NCI-H69 (cell line): ENCODE measurements around the gene AKR1B1.
A peak's percentile ranks its signal among the peaks of the same experiment; 100 is the strongest.

ENCODE experiments used
- DNase-seq: peaks from one replicate; lab custom pipeline; 2025; lab: John Stamatoyannopoulos, UW

The AKR1B1 gene

DNA sequence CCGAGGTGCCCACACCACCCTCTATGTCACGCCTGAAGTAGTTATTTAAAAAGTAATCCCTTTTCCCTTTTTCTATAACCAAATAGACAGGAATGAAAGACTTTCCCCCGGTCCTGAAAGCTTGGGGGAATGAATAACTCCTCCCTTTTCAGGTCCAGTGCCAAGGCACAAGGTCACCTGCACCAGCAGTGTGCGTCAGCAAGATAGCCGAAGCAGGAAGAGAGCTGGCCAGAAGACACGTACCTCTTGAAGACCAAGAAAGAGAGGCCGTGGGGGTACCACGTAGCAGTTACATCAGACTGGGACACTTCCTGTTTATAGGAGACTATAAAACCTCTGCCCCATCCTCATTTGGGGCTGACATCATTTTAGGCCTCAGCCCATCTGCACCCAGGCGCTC, 10.7 kb upstream of the AKR1B1 start:
- DNase-seq, result no peak

DNA sequence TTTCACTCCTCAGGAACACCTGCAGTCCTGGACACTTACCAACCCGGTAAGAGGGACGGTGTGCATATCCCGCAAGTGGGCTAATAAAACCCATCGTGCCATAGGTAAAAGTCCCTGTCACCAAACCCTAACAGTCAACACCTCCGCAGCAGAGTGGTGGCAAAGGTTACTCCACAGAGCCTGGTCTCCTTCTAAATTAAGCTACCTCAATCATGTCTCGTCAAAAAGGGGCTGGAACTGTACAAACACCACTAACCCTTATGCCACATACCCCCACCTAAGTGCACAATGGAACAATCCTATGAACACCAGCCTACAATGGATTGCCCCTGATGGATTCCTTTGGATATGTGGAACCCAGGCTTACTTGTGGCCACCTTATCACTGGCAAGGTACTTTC, 9.6 kb upstream of the AKR1B1 start:
- DNase-seq, result no peak

DNA sequence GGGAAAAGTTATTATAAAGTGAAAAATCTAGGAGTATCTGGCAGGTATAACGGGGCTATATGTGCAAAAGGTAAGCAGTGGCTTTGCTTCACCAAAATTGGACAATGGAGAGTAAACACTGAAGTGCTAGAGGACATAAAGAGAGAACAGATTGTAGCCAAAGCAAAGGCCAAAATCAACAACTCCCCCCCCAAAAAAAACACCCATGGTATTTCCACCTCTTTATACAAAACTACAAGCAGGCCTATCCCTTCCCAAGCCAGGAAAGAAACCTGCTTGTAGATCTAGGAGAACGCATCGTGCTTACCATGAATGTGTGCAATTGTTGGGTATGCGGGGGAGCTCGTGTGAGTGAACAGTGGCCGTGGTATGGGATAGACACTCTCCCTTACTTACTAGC, 9.2 kb upstream of the AKR1B1 start:
- no peak for DNase-seq

DNA sequence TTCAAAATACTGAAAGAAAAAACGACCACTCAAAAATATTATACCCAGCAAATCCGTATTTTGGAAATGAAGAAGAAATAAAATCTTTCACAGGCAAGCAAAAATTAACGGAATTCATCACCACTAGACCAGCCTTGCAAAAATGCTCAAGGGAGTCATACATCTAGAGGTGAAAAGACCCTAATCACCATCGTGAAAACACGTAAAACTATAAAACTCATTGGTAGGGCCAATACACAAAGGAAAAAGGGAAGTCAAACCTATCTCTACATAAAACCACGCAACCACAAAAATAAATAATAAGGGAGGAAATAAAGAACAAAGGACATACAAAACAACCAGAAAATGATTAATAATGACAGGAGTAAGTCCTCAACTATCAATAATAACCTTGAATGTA, 6.6 kb upstream of the AKR1B1 start:
- DNase-seq, result no peak

DNA sequence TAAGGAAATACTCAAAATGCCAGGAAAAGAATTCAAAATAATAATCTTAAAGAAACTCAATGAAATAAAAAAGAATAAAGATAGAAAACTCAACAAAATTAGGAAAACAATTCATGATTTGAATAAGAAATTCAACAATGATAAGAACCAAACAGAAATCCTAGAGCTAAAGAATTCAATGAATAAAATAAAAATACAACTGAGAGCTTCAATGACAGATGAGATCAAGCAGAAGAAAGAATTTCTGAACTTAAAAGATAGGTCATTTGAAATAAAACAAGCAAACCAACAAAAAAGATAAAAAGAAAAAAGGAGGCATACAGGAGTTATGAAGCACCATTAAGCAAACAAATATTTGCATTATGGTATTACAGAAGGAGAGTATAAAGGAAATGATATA, 5.6 kb upstream of the AKR1B1 start:
- DNase-seq, result no peak

DNA sequence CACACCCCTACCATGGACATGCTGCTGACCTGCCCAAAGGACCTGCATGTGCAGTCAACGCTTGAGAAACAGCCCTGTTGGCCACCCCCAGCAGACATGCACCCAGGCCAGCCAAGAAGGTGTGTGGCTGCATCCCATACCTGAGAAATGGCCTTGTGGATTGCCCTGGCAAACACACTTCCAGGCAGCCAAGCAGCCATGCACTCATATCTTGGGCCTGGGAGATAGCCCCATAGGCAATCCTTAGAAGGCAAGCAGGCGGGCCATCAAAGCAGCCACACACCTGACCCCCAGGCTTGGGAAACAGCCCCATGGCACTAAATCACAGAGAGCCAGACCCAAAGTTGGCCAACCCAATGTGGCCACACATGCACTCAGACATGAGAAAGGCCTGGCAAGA, 4.9 kb upstream of the AKR1B1 start:
- no peak for DNase-seq

DNA sequence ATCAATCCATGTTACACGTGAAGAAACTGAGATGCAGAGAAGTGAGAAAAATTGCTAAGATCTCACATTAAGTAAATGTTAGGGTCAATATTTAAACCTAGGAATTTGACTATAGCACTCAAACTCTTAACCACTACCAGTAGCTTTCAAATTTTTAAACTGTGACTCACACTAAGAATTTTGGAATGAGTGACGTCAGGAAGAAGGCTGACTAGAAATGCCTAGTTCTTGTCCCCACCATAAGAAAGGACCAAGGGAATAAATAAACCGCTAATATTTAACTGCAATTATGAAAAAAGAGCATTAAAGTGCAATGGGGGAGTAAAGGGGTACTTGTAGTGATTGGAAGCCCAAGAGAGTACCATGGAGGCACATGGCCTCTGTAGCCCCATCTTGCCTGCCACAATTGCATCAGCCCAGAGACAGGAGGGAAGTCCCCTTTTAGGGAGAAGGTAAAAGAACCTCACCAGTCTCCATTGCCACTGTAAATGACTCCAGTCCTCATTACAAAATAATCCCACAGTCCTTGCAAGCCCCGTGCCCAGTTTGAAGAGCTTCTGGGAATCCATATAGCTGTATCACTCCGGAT, 3.5 kb upstream of the AKR1B1 start:
- no peak for DNase-seq

DNA sequence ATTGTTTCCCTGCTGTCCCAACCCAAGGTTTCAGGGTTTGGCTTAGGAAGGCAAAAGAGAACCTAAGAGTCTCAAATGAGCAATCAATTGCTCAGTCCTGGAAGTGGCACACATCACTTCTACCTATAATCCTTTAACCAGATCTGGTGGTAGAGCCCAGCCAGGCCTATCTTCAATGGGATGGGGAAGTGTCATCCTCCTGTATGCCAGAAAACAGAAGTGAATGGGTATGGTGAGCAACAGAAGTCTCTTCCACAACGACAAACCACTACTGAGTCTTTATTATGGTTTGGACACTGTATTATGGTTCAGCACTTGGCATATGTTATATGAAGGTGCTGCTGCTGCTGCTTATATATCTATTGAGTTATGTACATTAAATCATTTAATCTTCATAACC, 3.0 kb upstream of the AKR1B1 start:
- no peak for DNase-seq

DNA sequence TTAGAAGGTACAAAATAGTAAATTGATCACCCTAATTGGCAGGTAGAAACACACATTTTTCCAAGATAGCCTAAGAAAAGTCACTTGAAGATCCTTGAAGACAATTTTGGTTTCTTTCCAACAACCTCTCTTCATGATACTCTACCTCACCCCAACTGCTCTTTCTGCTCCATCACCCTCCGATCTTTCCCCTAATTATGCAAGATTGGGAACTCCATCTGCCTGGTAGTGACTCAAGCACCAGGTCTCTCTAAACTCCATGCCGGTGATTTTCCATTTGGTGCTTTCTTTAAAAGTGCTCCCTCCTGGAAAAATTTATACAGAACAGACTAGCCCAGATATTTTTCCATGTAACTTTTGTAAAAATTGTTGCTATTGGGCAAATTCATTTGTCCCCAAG, 1.1 kb upstream of the AKR1B1 start:
- no peak for DNase-seq

DNA sequence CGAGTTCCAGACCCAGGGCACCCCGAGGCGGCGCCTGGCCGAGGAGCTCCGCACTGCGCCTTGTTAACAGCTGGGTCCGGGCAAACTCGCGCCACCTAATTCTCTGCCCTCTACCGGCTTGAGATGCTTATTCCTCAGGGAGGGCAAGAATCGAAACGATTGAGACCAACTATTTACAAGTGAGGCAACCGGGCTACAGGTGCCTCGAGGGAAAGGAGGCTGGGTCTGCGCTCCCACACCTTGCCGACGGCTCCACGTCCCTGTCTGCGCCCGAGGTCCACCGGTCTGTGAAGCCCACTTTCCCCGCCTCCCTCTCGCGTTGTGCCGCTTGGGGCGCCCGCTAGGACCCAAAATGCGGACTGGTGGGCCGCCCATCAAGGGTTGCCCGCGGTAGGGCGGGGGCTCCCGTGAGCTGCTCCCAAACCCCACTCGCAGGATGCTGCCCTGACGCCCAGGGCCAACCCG, 527 bp downstream of the AKR1B1 start:
- DNase-seq, result peak; percentile 80

DNA sequence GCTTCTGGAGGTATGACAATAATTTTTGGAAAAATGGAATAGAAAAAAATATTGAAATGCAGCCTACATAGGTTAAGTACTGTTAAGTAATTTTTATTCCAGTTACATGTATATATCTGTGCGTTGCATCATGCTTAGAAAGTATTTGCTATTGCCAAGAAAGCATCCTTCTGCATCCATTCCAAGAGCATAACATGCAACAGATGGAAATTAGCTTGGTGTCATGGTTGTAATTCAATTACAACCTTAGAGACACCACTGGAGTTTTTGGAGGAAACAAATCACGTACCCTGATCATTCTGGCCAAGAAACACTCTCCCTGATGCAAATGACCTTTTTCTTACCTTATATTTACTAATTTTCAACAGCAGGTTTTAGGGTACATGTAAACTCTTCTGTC, 1.7 kb downstream of the AKR1B1 start:
- DNase-seq, result no peak

DNA sequence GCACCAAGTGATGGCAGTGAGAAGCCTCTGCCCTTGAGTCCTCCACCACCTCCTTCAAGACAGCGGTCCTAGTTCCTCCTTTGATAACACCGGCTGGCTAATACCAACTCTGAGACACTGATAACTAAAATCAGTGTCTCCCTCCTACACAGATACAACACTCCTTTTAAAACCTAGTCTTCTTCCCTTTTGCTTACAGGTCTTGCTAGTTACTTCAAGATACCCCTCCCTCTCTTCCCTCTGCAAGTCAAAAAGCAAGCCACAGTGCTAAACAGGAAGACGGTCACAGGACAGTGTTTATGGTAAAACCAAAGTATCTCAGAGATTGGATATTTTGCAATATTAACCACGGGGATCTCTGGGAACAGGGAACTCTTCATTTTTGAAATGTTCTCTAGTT, 4.6 kb downstream of the AKR1B1 start:
- no peak for DNase-seq

DNA sequence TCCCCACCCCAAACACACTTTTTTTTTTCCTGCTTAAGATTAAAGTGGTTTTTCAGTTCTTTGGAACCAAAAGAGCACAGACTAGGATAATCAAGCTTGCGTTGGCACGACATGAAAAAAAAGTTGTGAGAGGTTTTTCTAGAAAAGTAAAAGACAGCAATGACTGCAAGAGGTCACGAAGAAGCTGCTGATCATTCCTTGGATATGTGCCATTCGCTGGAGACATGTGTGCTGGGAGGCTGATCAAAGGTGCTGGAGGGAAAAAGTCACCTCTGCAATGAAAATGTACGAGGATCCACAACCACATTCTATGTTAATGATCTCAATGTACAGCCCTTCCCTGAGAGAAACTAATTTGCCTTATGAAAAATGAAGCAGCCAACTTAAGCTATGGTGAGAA, 5.4 kb downstream of the AKR1B1 start:
- DNase-seq, result no peak

DNA sequence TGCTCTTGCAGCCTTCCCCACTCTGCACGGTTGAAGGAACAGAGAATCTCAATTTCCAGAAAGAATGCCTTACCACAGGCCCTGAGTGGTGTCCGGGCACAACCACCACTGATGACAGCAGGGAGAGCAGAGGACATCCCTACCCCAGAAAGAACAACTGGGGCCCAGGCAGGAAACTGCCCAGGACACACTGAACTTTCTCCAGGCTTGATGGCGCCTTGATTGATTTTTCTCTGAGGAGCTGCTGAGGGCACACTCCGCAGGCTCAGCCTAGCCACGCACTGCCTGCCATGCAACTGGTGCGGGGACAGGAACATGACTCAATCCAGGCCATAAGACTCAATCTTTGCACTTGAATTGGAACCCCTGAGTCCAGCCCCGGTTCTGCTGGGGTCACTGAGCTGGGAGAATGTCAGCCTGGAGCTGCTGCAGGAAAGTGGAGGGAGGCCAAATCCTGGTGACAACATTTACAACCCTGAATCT, 5.9 kb downstream of the AKR1B1 start:
- no peak for DNase-seq

DNA sequence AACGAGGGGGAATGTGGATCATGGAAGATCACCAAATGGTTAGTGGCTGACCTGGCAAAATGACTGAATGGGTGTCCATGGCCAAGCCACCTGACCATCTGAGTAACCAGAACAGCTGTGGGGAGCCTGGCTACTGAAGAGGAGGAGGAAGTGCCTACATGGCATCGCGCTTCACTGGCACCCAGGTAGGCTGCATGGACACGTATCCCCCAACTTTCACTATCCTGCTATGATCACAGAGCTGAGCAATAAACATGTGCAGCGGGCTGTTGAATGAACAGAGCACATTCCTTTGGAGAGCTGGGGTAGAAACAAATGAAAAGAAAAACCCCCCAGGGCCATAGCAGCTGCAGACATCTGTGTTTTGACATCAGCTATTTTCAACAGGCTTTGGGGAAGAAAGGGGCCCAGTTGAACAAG, 6.5 kb downstream of the AKR1B1 start:
- DNase-seq, result no peak

DNA sequence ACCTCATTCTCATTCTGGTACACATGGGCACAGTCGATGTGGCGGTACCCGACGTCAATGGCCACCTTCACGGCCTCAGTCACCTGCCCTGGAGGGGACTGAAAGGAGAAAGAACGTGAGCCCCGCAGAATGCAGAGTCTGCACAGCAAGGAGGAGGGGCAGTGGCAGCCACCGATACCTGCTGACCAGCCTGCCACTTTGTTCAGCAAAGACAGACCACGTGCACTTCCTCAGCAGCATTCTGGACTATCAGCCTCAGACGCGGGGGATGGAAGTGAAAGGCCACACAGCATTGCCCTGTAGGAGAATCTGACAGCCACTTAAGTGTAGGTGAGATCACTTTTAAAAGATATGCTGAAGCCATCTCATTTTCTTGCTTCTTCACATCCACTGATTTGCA, 7.2 kb downstream of the AKR1B1 start:
- DNase-seq, result no peak

DNA sequence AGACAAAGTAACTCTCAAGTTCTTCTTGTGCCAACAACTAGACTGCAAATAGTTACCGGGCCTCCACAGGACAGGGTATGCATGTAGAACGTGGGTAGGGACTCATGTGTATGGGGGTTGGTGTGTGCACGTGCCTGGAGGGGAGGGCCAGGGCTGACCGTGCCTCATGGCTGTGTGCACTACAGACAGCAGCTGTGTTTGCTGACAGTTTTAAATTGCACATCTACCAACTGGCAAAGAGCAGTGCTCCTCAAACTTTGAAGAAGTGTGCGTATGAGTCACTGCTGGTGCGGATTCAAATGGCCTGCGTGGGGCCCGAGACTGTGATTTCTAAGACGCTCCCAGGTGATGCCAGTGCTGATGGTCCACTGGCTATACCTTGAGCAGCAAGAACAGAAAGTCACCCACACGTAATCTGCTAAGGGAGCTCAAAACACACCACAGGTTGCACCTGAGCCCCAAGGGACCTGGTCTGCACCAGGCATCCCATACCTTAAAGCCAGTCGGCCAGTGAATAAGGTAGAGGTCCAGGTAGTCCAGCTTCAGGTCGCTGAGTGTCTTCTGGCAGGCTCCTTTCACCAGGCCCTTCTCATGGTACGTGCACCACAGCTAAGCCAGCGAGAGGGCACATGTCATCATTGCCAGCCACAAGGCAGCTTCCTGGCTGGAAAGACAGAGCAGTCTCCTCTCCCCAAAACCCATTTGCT, 8.5 kb downstream of the AKR1B1 start:
- peak; percentile 28 for DNase-seq

DNA sequence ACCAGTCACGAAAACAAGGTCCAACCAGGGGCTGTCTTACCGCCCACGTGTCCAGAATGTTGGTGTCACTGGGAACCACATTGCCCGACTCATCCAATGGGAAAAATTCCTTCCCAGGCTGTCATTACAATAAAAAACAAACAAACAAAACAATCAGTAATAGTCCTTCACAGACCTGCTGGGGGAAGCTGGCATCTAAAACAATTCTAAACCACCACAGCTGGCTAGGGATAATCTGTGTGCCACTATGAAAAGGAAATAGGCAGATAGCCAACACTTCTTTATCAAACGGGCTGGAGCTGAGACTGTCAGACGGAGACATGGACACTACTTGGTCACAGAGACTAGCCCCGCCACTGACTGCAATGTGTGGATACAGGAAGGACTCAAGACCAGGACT, 9.2 kb downstream of the AKR1B1 start:
- no peak for DNase-seq

DNA sequence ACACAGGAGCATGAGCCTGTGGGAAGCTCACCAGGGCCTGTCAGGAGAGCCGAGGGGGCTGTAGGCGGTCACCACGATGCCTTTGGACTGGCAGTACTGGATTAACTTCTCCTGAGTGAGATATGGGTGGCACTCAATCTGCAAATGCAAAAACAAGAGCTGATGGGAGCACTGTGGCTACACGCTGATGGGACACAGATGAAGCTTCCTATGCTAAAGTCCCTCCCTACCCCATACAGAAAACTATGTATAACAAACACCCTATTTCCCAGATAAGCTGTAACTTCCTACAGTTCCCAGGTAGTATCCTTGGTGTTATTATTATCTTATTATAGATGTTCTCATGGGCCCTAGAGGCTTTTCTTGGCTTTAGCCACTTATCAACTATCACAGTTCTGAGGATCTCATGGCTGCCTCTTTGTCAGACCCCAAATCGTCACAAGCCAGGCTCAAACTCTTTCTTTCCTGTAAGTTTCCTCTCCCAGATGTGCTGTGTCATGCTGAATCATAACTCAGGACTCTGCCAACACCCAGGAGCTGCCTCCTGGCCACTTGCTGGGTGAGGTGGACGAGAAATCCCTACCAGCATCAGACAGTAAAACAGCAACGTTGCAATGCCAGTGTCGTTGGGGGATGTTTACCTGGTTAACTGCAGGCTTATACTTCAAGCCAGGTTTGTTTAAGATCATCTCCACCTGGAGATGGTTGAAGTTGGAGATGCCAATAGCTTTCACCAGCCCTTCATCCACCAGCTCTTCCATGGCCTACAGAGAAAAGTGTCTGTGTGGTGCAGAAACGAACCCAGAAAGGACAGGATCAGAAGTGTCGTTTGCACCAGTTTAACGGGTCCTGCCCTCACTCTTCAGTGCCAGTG, 10.3 kb downstream of the AKR1B1 start:
- DNase-seq, result no peak

DNA sequence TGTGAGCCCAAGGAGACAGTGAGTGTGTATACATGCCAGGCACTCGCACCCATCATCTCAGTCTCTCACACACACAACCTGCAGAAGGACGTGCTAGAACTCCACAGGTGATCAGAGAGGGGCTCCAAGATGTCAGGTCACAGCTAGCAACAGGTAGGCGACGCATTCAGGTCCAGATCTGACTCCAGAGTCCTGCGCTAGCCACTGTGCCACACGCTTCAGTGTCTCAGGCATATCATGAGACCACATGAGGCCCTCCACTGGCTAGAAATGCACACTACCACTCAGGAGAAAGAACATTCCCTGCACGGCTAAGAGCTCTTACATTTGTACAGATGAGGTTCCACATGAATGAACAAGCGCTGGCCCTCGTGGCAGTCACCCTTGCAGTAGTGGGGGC, 11.5 kb downstream of the AKR1B1 start:
- no peak for DNase-seq

DNA sequence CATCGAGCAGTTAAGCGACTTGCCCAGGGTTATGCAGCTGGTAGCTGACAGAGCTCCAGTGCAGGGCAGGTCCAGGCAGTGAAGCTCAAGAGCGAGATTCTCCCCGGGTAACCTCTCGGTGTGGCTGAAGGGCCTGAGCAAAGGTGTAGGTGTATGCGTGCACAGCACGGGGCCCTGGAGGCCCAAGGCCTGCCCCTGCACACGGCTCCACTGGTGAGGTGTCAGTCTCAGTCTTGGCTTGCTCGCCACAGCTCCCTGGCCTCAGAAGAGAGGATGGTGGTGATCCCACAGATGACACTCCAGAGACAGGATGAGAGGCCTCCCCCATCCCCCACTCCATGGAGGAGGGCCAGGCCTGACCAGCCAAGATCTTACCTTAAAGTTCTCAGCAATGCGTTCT, 12.0 kb downstream of the AKR1B1 start:
- no peak for DNase-seq

DNA sequence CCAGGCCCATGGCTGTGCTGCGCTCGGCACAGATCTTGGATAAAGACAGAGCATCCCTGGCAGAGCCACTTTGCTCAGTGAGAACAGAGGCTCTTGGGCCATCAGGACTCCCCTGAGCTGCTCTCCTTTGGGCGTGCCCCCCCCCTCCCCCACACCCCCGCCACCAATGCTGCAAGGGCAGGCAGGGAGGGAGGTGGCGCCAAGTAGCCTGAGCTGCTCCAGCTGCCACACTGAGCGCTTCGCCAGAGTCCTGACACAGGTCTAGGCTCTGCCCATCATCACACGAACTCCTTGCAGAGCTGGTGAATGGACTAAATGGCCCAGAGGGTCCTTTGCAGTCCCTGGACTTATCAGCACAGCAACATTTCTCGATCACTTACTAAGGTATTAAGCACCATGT, 12.5 kb downstream of the AKR1B1 start:
- DNase-seq, result no peak

DNA sequence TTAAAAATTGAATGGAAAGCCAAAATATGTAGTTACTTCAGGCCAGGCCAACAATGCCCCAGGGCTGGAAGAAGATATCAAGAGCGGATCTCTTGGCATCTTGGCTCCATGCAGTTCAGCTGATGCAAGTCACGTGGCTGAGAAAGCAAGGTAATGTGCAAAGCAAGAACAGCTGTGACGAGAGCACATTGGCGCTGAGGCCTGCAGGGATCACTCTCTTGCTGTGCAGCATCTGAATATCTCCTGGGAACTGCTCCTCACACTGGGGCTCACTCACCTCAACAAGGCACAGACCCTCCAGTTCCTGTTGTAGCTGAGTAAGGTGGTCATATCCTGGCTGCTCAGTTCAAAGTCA, 14.0 kb downstream of the AKR1B1 start:
- DNase-seq, result no peak
